PC-9 (cell line): ENCODE measurements around the gene MTHFD1L.

ENCODE experiments used
- EZH2 ChIP-seq: fragments of 200-600 bp; sonication (generic); IDR thresholded peaks from 2 replicates; pipeline ENCODE4 v1.8.0; 2017; ENCODE audit warnings: antibody characterized with exemption, low read depth
- TF ChIP-seq, protein P1 (sequence below): fragments of 200-600 bp; sonication (generic); conservative IDR thresholded peaks from 2 replicates; pipeline ENCODE4 v1.6.1; 2017; ENCODE audit warnings: mixed run types, antibody characterized with exemption, mild to moderate bottlenecking, moderate library complexity

DNA sequence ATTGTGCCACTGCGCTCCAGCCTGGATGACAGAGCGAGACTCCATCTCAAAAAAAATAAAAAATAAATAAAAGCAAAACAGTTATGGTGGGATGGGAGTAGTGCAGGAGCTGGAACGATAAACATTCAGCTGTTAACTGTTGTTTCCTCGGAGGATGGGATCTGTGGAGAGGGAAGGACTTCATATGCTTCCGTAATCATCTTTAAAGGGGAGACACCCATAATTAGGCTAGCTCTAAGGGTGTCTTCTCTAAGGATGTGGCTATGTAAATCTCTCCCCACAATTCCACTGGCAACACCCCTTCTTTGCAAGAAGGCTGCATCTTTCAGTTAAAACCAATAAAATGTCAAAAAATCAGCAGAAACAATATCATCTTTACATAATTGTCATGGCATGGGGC is 42.6 kb upstream of the MTHFD1L start:
- TF ChIP-seq, protein P1, sequence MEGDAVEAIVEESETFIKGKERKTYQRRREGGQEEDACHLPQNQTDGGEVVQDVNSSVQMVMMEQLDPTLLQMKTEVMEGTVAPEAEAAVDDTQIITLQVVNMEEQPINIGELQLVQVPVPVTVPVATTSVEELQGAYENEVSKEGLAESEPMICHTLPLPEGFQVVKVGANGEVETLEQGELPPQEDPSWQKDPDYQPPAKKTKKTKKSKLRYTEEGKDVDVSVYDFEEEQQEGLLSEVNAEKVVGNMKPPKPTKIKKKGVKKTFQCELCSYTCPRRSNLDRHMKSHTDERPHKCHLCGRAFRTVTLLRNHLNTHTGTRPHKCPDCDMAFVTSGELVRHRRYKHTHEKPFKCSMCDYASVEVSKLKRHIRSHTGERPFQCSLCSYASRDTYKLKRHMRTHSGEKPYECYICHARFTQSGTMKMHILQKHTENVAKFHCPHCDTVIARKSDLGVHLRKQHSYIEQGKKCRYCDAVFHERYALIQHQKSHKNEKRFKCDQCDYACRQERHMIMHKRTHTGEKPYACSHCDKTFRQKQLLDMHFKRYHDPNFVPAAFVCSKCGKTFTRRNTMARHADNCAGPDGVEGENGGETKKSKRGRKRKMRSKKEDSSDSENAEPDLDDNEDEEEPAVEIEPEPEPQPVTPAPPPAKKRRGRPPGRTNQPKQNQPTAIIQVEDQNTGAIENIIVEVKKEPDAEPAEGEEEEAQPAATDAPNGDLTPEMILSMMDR = no peak
- no peak for TF ChIP-seq EZH2
